Peyer's patch (tissue), 4 donors: ENCODE results near the gene GALNT9.

Experiments
- POLR2A ChIP-seq, 2 donors: fragments of 450-650 bp; IDR thresholded peaks; one replicate each; pipeline ENCODE4 v1.5.1; 2017; ENCODE audit warnings: antibody characterized with exemption in 2 of 2, mild to moderate bottlenecking in 2 of 2, moderate library complexity in 2 of 2
- TF ChIP-seq, protein P1 (sequence below), 6 experiments: fragments of 450-650 bp in 4 of 6; fragments of 200-600 bp in 2 of 6; sonication (generic) in 1 of 6; IDR thresholded peaks; one replicate each; pipeline ENCODE4 v1.5.1; 2017 to 2019; ENCODE audit warnings: antibody characterized with exemption in 6 of 6, mild to moderate bottlenecking in 3 of 6, moderate library complexity in 1 of 6

GRCh38 chr12:132324841-132325732, 4.3 kb downstream of the GALNT9 start:
- TF ChIP-seq, protein P1, sequence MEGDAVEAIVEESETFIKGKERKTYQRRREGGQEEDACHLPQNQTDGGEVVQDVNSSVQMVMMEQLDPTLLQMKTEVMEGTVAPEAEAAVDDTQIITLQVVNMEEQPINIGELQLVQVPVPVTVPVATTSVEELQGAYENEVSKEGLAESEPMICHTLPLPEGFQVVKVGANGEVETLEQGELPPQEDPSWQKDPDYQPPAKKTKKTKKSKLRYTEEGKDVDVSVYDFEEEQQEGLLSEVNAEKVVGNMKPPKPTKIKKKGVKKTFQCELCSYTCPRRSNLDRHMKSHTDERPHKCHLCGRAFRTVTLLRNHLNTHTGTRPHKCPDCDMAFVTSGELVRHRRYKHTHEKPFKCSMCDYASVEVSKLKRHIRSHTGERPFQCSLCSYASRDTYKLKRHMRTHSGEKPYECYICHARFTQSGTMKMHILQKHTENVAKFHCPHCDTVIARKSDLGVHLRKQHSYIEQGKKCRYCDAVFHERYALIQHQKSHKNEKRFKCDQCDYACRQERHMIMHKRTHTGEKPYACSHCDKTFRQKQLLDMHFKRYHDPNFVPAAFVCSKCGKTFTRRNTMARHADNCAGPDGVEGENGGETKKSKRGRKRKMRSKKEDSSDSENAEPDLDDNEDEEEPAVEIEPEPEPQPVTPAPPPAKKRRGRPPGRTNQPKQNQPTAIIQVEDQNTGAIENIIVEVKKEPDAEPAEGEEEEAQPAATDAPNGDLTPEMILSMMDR (IDR thresholded peaks at IDR 0.05), result no peak
- no peak for TF ChIP-seq POLR2A (IDR thresholded peaks at IDR 0.05)
